Activated CD8-positive, alpha-beta memory T cell treated with anti-CD3 and anti-CD28 coated beads, Interleukin-2, amount 50 U/mL, for 1 hour (primary cell): ENCODE results near the gene TMED7.
"Not testable (repeated sequence)": the region's sequence is repeated elsewhere in the genome, so short reads cannot be mapped to it uniquely, and the experiment has no call there.

Source experiments
- DNase-seq: peaks from one replicate; pipeline ENCODE4 v3.0.0-alpha.2; 2020; ENCODE audit errors: extremely low read depth

Gene TMED7

DNA sequence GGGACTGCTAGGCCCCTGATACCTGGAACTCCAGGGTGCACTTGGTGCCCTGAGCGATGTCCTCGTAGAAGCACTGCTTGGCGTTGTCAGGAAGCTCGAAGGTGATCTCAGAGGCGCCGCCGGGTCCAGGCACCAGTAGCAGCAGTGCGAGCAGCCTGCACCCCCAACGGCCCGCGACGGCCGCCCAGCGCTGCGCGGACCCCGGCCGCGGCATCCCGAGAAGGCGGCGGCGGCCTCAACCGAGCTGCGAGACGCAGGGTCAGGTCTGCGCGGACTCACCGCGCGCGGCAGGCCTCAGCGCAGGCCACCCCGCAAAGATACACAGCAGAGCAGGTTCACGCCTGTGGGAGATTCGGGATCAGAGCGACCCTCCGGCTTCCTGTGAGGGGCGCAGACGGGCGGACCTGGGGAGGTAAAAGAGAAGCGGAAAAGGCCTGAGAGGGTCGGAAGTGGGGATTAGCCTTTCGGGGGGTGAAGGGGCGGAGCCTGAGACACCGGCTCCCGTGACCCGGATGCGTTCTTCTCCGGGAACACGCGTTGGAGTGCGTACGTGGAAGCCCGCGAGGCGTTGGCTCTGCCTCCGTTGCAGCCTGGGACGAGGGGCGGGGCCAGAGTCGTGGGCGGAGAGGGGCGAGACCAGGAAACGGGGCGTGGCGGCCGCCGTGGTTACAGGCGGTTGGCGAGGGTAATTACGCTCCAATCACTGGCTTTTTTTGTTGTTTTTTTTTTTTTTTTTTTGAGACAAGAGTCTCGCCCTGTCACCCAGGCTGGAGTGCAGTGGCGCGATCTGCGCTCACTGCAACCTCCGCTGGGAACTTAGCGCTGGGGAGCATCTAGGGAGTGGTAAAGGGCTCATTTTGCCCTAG lies at the start of gene TMED7:
Gene TMED7, minus strand, starts transcription at position 458 of the 866 bp plus-strand sequence. Its CDS starts 244 bp downstream, at position 214.
- DNase-seq, result peak; percentile 98

DNA sequence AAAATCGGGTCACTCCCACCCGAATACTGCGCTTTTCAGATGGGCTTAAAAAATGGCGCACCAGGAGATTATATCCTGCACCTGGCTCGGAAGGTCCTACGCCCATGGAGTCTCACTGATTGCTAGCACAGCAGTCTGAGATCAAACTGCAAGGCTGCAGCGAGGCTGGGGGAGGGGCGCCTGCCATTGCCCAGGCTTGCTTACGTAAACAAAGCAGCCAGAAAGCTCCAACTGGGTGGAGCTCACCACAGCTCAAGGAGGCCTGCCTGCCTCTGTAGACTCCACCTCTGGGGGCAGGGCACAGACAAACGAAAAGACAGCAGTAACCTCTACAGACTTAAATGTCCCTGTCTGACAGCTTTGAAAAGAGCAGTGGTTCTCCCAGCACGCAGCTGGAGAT lies 48.9 kb upstream of the TMED7 start:
- DNase-seq, result not testable (repeated sequence)

DNA sequence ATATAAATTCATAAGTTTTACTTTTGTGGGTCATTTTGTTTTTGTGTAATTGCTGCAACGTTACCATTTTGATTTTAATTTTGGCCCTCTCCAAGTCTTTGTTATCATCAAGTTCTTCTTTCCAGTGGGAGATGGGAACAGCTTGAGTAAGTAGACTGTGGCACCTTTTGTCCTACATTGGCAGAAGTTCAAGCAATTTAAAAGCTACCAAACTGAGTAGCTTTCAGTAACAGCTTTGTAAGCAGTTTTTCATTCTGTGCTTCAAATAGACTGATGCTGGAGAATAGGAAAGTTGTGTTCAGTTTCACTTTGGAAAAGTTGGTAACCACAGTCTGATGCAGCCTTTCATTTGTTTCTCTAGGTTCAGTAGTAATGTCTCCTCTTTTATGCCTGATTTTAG lies 47.8 kb upstream of the TMED7 start:
- DNase-seq, result no peak

DNA sequence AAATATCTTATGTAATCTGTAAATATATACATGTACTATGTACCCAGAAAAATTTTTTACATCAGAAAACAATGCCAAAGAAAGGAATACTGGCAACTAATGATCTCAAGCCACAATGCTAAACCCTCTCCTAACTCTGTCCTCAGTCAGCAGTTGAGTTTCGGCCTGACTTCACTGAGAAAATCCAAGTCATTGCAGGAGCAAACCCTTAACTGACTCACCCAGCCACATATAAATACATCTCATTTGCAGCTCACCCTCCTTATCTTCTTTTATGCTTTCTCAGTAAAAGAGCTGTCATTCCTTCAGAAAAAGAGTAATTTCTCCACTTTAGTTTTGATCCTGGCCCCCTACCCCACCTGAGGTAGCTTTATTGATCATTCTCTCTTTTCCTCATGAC lies 46.1 kb upstream of the TMED7 start:
- no peak for DNase-seq

DNA sequence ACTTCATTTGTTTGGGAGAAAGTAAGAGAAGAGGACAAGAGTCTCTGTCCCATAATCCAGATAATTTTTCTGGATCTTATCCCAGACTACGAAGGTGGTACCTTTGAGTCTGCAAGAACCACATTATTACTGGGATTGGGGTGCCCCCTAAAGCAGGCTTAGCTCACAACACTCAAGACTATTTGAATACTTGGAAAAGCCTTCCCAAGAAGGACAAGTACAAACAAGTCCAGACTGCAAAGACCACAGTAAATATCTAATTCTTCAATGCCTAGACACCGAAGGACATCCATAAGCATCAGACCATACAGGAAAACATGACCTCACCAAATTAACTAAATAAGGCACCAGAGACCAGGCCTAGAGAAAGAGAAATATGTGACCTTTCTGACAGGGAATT lies 40.2 kb upstream of the TMED7 start:
- DNase-seq, result no peak

DNA sequence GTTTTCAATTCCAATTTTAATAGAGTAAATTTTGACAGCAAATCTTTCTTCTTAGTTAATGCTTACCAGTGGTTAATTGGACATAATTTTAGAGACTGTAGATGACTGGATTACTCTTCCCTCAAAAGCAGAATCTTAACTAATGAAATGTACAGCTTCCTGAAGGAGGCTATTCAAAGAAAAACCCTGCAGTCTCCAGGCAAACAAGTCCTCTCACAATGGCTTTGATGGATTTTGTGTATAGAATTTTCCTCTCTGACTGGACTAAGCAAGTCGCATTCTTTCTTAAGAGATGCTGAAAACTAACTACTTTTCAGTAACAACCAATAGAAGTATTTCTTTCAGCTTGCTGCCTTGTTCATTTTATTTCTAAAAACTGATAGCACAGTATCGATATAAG lies 35.7 kb upstream of the TMED7 start:
- no peak for DNase-seq

DNA sequence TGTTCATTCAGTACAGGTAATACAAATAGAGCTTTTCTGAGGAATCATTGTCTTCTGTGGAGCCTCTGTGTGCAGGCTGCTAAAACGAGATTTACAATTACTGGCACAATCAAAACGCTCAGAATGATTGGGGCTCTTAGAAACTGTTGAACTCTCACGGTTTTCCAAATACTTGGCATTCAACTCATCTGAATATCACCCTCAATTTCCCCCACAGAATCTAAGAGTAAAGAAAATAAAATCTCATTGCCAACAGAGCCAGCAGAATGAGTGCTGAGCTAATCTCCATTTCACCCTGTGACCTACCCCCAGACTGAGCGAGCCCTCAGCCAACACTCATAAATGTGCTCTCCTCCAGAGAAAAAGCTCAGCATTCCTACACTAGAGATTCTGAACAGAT lies 35.3 kb upstream of the TMED7 start:
- no peak for DNase-seq

DNA sequence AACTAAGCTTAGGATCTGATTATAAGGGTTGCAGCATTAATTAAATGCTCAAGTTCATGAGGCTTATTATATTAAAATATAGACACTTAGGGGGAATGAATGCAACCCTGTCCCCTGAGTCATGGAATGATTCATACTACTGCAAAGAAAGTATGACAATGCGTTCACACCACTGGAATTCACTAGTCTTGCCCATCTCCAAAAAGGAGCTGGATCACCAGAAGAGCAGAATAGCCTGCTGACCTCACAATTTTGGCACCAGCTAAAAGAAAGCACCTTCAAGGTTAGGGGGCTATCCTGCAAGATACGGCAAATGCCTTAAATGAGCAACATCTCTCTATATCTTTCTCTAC lies 32.0 kb upstream of the TMED7 start:
- no peak for DNase-seq

DNA sequence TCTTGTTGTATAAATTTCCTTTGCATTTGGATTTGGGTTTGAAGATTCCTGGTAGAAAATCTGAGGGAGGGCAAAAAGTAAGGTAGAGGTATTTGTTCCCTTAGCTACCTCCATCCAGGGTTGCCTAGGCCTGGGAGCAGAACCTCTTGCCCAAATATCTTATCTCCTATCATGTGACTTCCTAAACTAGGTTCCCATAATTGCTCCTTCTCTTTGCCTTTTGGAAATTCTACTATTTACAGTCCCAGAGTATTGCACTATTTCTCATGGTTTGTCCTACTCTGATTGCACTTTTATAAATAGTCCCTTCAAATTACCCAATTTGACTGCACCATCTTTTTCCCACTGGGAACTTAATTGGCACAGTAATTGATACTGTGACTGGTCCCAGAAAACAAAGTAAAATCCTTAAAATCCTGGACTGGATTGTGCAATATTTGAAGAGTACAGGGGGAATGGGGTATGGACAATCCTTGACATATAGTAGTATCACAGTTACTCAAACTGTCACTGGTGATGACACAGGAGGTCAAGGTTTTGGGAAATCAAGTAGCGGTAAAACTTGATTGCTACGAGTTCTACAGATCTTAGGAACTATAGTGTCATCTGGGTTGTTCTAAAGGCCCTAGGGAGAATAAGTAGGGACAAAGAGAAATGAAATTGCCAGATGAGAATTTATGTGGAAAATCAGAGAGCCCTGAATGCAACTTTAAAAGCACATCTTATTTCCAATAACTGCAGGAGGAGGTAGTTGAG lies 31.5 kb upstream of the TMED7 start:
- DNase-seq, result no peak

DNA sequence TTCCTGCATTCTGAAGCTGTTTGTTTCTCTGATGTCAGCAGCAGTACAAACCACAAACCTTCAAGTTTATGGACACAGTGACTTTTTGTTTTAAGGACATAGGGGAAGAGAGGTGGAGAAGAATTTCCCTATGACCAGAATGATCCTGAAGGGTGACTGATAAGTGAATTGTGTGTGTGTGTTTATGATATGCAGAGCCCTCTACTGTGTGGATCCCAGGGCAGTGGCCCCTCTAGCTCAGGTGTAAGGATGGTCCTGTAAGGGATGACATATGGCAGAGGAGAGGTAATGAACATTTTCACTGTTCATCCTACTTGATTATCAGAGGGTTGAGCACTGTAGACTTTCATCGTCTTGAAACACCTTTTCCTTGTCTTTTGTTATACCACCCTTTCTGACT lies 30.6 kb upstream of the TMED7 start:
- DNase-seq, result no peak

DNA sequence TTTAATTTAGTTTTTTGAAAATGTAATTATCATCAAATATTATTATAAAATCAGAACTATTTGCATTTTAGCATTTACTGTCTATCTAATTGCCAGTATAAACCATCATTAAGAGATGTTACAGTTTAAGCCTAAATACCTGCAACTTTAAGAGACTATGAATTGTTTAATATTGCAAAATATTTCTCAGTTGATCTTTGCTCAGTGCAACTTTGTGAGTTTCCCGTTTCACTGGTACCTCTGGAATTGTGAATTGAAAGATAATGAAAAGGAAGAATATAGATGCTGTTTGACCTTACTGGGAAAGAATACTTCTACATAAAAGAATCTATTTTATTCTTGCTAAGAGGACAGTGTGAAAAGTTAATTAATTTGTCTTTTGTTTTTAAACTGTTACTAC lies 30.2 kb upstream of the TMED7 start:
- no peak for DNase-seq

DNA sequence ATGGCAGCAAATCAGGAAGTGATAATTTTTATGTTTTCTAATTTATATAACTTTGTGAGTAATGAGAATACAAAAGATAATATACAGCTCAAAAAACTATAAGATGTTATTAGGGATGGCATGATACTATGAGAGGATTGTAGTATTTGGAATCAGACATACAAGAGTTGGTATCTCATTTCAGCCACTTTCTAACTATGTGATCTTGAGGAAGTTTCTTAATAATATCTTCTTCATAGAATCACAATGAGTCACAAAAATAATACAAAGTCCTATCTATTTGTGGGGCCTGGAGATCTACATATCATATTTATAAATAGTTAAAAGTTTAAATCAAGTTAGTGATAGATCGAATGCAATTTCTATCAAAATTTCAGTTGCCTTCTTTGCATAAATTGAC lies 23.7 kb upstream of the TMED7 start:
- DNase-seq, result no peak

DNA sequence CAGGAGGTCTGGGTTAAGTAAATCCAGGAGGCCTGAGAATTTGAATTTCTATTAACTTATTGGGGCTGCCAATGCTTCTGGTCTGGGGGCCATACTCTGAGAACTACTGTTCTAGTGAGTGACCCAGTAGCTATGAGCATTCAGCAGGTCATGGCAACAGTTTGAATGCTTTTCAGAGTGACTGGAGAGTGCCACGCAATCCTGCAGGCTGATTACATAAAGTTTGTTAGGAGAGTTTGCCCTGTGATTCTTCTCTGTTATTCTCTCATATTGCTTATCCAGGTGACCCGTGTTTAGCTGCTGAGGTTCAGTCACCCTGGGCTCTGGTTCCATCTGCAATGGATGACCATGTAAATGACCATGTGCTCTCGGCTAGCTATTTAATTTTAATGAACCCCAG lies 22.2 kb upstream of the TMED7 start:
- no peak for DNase-seq

DNA sequence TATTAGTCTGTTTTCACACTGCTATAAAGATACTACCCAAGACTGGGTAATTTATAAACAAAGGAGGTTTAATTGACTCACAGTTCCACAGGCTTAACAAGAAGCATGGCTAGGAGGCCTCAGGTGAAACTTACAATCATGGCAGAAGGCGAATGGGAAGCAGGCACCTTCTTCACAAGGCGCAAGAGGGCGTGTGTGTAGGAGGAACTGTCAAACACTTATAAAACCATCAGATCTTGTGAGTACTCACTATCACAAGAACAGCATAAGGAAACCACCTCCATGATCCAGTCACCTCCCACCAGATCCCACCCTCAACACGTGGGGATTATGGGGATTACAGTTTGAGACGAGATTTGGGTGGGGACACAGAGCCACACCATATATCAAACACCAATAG lies 19.6 kb upstream of the TMED7 start:
- not testable (repeated sequence) for DNase-seq

DNA sequence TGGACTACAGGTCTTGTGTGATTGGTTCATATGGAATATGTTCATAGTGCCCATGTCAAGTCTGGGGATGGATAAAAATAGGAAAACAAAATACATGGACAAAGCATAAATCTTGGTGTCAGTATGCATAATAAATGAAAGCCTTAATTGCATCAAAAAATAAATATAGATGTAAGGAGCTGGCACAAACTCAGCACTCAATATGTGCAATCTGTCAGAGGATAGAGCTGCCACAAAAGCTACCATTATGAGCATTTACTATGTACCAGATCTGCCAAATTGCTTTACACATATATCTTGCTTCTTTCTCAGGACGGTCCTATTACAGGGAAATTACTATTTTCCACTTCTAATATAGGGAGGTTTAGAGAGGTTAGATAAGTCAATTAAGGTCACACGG lies 18.2 kb upstream of the TMED7 start:
- DNase-seq, result no peak

DNA sequence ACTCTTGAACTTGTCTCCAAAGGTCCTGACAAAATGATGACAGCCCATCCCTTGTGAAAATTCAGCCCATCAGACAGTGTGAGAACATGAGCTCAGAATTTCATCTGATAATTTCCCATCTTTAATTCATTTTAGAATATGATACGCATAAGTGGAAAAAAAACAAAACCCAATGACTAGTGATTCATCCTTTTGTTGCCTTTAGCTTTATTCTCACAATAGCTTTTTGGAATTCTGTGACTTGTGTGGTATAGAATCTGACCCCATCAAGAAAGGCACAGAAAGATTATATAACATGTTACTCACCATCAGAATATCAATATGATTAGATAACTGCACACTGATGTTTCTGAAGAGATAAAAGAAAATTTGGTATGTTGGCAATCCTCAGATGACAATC lies 16.1 kb upstream of the TMED7 start:
- no peak for DNase-seq

DNA sequence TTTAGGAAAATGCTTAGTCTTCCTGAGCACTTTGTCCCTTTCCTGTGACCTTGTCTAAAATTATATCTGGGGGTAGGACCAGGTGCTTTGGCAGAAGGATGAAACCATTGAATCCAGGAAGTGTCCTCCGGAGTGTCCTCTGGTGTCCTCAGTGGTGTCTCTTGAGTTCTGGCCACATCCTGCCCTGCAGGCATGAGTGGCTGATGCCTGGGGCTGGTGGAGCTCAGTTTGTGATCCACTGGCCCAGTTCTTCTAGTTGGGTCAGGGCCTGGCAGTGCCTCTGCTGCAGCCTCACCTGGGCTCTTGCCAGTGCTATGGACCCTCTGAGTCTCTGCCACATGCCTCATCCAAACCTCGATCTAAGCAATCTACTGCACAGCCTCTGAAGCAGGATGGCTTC lies 14.4 kb upstream of the TMED7 start:
- DNase-seq, result no peak

DNA sequence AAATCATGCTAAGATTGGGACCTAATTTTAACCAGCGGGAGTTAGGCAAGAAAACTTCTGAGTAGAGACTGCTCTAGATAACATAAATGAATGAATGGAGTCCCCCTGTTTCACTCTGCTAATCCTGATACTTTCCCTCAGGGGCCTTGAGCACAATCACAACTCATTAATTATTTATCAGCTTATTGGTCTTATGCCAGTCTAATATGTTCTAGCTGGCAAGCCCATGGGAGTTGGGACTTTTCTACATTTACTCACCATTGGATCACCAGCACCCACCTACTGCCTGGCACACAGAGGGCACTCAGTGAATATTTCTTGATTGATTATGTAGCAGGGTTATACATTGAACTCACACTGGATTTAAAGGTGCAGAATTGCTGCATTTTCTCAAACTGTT lies 13.5 kb upstream of the TMED7 start:
- DNase-seq, result no peak

DNA sequence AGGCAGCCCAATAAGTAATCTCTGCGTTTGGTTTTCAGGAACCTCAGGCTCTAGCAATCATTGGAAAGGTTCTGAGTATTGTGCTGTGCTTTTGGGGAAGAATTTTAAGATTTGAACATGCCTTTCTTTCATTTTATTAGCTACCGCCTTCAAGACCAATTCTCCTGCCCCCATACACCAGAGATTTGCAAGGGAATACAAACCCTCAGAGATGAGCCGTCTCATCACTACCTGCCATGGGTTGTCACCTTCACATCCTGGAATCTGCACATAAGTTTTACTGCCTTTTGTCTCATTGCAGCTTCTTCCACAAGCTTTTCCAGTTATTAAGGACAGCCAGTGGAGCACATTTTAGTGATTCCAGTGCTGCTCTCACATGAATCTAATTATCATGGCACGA lies 11.7 kb upstream of the TMED7 start:
- no peak for DNase-seq

DNA sequence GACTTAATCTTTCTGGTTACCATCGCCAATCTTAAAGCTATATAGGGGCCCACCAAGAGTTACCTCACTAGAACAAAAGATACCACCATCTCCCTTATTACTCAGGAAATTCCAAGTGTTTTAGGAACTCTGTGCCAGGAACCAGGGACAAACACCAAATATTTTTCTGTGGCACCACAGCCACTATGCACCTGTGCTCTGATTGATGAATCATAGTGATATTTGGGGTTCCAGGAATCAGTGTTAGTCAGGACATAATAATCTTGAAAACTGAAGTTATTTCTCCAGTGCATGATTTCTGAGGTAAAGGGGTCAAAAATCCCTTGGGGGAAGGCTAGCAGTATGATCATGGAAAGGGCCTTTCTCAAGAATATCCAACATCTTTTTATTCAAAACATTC lies 10.2 kb upstream of the TMED7 start:
- no peak for DNase-seq

DNA sequence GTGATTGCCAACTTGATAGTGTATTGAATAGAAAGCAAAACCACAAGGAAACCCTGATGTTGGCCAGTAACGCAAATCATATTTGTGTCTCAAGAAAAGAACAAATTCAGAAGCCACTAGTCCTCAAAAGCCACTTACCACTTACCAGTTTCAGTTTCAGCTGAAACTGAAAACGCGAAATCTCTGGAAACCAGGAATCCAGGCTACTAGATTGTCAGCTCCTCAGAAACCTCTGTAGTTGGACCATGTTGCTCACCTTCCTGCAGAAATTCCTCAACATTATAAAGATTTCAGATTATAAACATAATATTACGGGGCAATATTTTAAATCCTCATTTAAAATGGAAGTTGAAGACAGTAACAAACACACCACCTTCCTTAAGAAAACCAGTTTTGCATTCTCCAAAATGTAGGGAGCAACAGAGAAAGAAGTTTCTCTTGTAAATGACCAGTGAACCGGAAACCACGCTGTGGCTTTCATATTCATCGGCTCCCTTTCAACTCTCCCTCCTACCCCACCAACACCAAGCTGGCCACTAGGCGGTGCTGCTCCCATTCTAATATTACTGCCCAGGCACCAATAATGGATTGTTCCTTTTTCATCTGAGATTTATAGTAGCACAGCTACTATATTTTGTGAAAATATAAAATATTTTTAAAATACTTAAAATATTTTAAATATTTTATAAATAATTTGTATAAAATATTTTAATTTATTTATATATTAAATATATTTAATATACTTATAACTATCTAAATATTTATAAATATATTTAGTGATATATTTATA lies 8.7 kb upstream of the TMED7 start:
- peak; percentile 40 for DNase-seq

DNA sequence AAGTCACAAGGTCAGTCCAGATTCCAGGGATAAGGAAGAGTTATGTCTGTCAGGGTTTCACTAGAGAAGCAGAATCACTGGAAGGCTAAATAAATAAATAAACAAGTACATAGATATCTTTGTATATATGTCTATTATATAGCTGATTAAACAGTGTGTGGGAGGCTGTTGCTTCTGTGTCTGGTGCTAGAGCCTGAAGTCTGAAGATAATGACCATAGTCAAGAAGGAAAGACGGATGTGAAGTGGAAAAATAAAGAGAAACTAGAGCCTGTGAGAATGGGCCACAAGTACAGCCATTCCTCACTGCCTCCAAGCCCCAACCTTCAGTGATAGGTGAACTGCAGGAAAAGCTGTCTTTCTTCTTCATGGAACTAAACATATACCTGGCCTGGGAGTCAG lies 4.1 kb upstream of the TMED7 start:
- DNase-seq, result no peak
